SK-N-SH (cell line): ENCODE data around the gene LAMTOR4. TPM values are rescaled to one million over a fixed set of nuclear protein-coding genes. Genes with fewer than 3 reads are reported as not detected.
A peak's percentile ranks its signal among the peaks of the same experiment; 100 is the strongest.

Experiments
- CTCF ChIA-PET: fragments of 300-600, 350-600 bp; formaldehyde crosslinking; extraction: SDS; loops from one replicate; lab custom pipeline; 2021; lab: Yijun Ruan, JAX
- POLR2A ChIA-PET: fragments of 350-600 bp; sonication (Branson Sonifier 250); formaldehyde crosslinking; extraction: SDS; loops from one replicate; lab custom pipeline; 2020; ENCODE audit warnings: antibody characterized with exemption, inconsistent platforms; lab: Yijun Ruan, JAX
- DNase-seq: peaks from one replicate; pipeline ENCODE4 v3.0.0; 2012
- H2AFZ ChIP-seq: fragments of 200-600 bp; sonication (generic); 2 replicates; pipeline ENCODE4 v1.8.1; 2016; ENCODE audit warnings: antibody characterized with exemption, mild to moderate bottlenecking, low read depth
- H3F3A ChIP-seq: fragments of 200-600 bp; sonication (generic); replicated peaks from 2 replicates; pipeline ENCODE3; 2016; ENCODE audit warnings: antibody characterized with exemption, mild to moderate bottlenecking; ENCODE audit not compliant: insufficient read depth
- H3K27ac ChIP-seq, 2 experiments: fragments of 200-500 bp in 1 of 2; fragments of 200-600 bp in 1 of 2; sonication (Bioruptor generic) in 1 of 2; sonication (generic), shearing (Covaris generic) in 1 of 2; 2 replicates each; pipeline versions ENCODE4 v1.5.1 to v1.6.1; 2014 to 2016; ENCODE audit warnings: low read depth in 2 of 2, inconsistent platforms in 1 of 2, low read length in 1 of 2, mild to moderate bottlenecking in 1 of 2, mixed read lengths in 1 of 2
- H3K27me3 ChIP-seq: fragments of 200-600 bp; sonication (generic), shearing (Covaris generic); 2 replicates; pipeline ENCODE4 v1.6.1; 2016; ENCODE audit warnings: mixed run types; ENCODE audit not compliant: insufficient read depth
- H3K36me3 ChIP-seq, 2 experiments: fragments of 200-500 bp in 1 of 2; fragments of 200-600 bp in 1 of 2; sonication (Bioruptor generic) in 1 of 2; sonication (generic) in 1 of 2; replicated peaks in 1 of 2; 2 replicates each; pipeline versions ENCODE3 to v1.5.1; 2014 to 2016; ENCODE audit warnings: low read length in 1 of 2, mild to moderate bottlenecking in 1 of 2; ENCODE audit not compliant: insufficient read depth in 2 of 2, control insufficient read depth in 1 of 2
- H3K4me1 ChIP-seq, 2 experiments: fragments of 200-500 bp in 1 of 2; fragments of 200-600 bp in 1 of 2; sonication (Bioruptor generic) in 1 of 2; sonication (generic), shearing (Covaris generic) in 1 of 2; 2 replicates each; pipeline versions ENCODE4 v1.5.1 to v1.6.1; 2014 to 2016; ENCODE audit warnings: low read depth in 1 of 2, low read length in 1 of 2, mixed run types in 1 of 2; ENCODE audit not compliant: insufficient read depth in 2 of 2, control insufficient read depth in 1 of 2
- H3K4me2 ChIP-seq: fragments of 200-600 bp; sonication (generic), shearing (Covaris generic); 2 replicates; pipeline ENCODE4 v1.6.1; 2017; ENCODE audit warnings: mixed run types
- H3K4me3 ChIP-seq, 2 experiments: fragments of 200-500 bp in 1 of 2; fragments of 200-600 bp in 1 of 2; sonication (Bioruptor generic) in 1 of 2; sonication (generic), shearing (Covaris generic) in 1 of 2; 2 replicates each; pipeline versions ENCODE4 v1.5.1 to v1.8.1; 2014 to 2016; ENCODE audit warnings: low read depth in 2 of 2, inconsistent platforms in 1 of 2, low read length in 1 of 2, mild to moderate bottlenecking in 1 of 2, mixed read lengths in 1 of 2, moderate library complexity in 1 of 2
- H3K79me2 ChIP-seq: fragments of 200-600 bp; sonication (generic); 2 replicates; pipeline ENCODE4 v1.8.1; 2017; ENCODE audit warnings: mild to moderate bottlenecking; ENCODE audit not compliant: insufficient read depth
- H3K9ac ChIP-seq: fragments of 200-600 bp; sonication (generic); 2 replicates; pipeline ENCODE4 v1.6.1; 2017; ENCODE audit warnings: mixed run types
- H3K9me2 ChIP-seq: fragments of 200-600 bp; sonication (generic); 2 replicates; pipeline ENCODE4 v1.6.1; 2017; ENCODE audit warnings: mixed run types
- H3K9me3 ChIP-seq: fragments of 200-600 bp; sonication (generic); 2 replicates; pipeline ENCODE4 v1.6.1; 2017; ENCODE audit warnings: mixed run types, mild to moderate bottlenecking, moderate library complexity
- H4K20me1 ChIP-seq: fragments of 200-600 bp; sonication (generic); 2 replicates; pipeline ENCODE4 v1.6.1; 2017; ENCODE audit warnings: mild to moderate bottlenecking, mixed run types; ENCODE audit not compliant: insufficient read depth
- CHD2 ChIP-seq: fragments of 150-350 bp; IDR thresholded peaks from 2 replicates; pipeline ENCODE4 v1.6.1; 2018; ENCODE audit warnings: low read length; ENCODE audit not compliant: partially characterized antibody
- EP300 ChIP-seq, 2 experiments: IDR thresholded peaks; 2 replicates each; pipeline versions ENCODE4 v1.4.0 to v1.6.1; 2012; ENCODE audit warnings: borderline replicate concordance in 1 of 2, low read depth in 1 of 2, low read length in 1 of 2
- EZH2phosphoT487 ChIP-seq: fragments of 200-600 bp; sonication (generic); IDR thresholded peaks from 2 replicates; pipeline ENCODE4 v1.6.1; 2017; ENCODE audit warnings: low read depth, mixed run types, mild to moderate bottlenecking, antibody characterized with exemption, moderate library complexity, borderline replicate concordance
- FOSL2 ChIP-seq: IDR thresholded peaks from 2 replicates; pipeline ENCODE4 v1.4.0; 2012; ENCODE audit warnings: low read depth, mild to moderate bottlenecking, moderate library complexity, borderline replicate concordance
- FOXM1 ChIP-seq: IDR thresholded peaks from 2 replicates; pipeline ENCODE4 v1.4.0; 2012; ENCODE audit warnings: low read depth, mild to moderate bottlenecking
- JUND ChIP-seq: IDR thresholded peaks from 2 replicates; pipeline ENCODE4 v1.4.0; 2012
- MXI1 ChIP-seq: IDR thresholded peaks from 2 replicates; pipeline ENCODE4 v1.6.1; 2012; ENCODE audit warnings: mild to moderate bottlenecking, low read depth, low read length, improper control_type of control experiment
- NFIC ChIP-seq: IDR thresholded peaks from 2 replicates; pipeline ENCODE4 v1.4.0; 2012; ENCODE audit warnings: borderline replicate concordance
- NRF1 ChIP-seq: IDR thresholded peaks from 2 replicates; pipeline ENCODE4 v1.6.1; 2012; ENCODE audit warnings: low read depth, mild to moderate bottlenecking, low read length
- POLR2AphosphoS5 ChIP-seq: IDR thresholded peaks from 2 replicates; pipeline ENCODE4 v1.6.1; 2012; ENCODE audit warnings: low read depth, low read length
- RCOR1 ChIP-seq: fragments of 150-350 bp; IDR thresholded peaks from 2 replicates; pipeline ENCODE4 v1.6.1; 2017; ENCODE audit warnings: antibody characterized with exemption, low read length
- REST ChIP-seq: IDR thresholded peaks from 2 replicates; pipeline ENCODE4 v1.6.1; 2012; ENCODE audit warnings: mild to moderate bottlenecking, low read depth, low read length, moderate library complexity
- RFX5 ChIP-seq: IDR thresholded peaks from 2 replicates; pipeline ENCODE4 v1.6.1; 2012; ENCODE audit warnings: mild to moderate bottlenecking, improper control_type of control experiment, low read length
- RXRA ChIP-seq: IDR thresholded peaks from 2 replicates; pipeline ENCODE4 v1.4.0; 2012; ENCODE audit warnings: low read depth, mild to moderate bottlenecking, borderline replicate concordance
- TAF1 ChIP-seq: IDR thresholded peaks from 2 replicates; pipeline ENCODE4 v1.6.1; 2012; ENCODE audit warnings: low read depth, mild to moderate bottlenecking, low read length, moderate library complexity, borderline replicate concordance
- TCF12 ChIP-seq: IDR thresholded peaks from 2 replicates; pipeline ENCODE4 v1.4.0; 2012
- TEAD4 ChIP-seq: IDR thresholded peaks from 2 replicates; pipeline ENCODE4 v1.4.0; 2012; ENCODE audit warnings: mild to moderate bottlenecking, borderline replicate concordance; ENCODE audit not compliant: insufficient read depth
- USF1 ChIP-seq: IDR thresholded peaks from 2 replicates; pipeline ENCODE4 v1.4.0; 2012; ENCODE audit warnings: low read depth, borderline replicate concordance
- USF2 ChIP-seq: fragments of 150-350 bp; IDR thresholded peaks from 2 replicates; pipeline ENCODE4 v1.6.1; 2017; ENCODE audit warnings: antibody characterized with exemption, low read length, low read depth, borderline replicate concordance
- YY1 ChIP-seq: IDR thresholded peaks from 2 replicates; pipeline ENCODE4 v1.4.0; 2012; ENCODE audit warnings: low read depth, mild to moderate bottlenecking
- WGBS: methylation state at CpG from one replicate; pipeline ENCODE4 v1.1.6; 2017; ENCODE audit warnings: low lambda C conversion rate; 5-methylcytosine and 5-hydroxymethylcytosine counted together
- polyA plus RNA-seq, 3 experiments: library from polyadenylated mRNA; depleted of rRNA; stranded (reverse); fragments of >200 nt; gene quantifications; 2 replicates each; pipeline ENCODE4 v1.2.3, GENCODE V29; 2012
- TF ChIP-seq, protein P1 (sequence below): IDR thresholded peaks from 2 replicates; pipeline ENCODE4 v1.4.0; 2012; ENCODE audit warnings: low read depth, borderline replicate concordance
- TF ChIP-seq, protein P2 (sequence below): IDR thresholded peaks from 2 replicates; pipeline ENCODE4; 2012

LAMTOR4 gene
- polyA plus RNA-seq, 1 of the 3 experiments (the other 2 are of a cell fraction), result 630 TPM

DNA sequence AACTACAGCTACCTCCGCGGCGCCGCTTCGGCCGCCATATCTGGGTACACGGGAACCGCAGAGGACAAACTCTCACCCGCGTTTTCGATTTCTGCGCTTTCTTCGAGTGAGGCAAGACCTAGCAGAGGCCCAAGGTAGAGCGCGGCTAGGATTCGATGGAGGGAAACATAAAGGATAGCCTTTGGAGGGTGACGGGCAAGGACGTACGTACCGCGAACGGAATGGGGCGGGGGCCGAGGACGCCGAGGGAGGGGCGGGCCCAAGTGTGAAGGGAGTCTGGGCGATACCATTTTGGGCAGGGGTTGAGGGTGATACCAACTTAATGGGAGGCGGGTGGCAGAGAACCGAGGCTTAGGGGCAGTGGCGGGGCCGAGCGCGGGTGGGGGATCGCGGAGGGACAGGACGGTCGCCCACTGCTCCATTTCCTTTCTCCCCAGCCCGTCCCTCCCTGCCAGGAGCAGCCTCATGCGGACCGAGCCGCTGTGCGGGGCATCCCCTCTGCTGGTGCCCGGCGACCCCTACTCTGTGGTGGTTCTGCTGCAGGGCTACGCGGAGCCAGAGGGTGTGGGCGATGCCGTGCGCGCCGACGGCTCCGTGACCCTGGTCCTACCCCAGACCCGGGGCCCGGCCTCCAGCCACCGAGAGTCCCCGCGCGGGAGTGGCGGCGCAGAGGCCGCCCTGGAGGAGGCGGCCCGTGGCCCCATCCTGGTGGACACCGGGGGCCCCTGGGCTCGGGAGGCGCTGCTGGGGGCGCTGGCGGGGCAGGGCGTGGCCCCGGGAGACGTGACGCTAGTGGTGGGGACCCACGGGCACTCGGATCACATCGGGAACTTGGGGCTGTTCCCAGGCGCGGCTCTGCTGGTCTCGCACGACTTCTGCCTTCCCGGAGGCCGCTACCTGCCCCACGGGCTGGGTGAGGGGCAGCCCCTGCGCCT lies 21.5 kb upstream of the LAMTOR4 start, which contains the start of gene MBLAC1:
MBLAC1 (plus strand) TSS at position 37 of the 935 bp plus-strand sequence; CDS start at position 466, 429 bp downstream.
- Histone ChIP-seq H4K20me1 (no peaks in the 10 kb centered on the region), H3K9me3 (no peaks in the 10 kb centered on the region), H2AFZ (peak within 1 kb of the TSS; percentile 84), H3K9me2 (no peaks in the 10 kb centered on the region), H3K27me3 (no peaks in the 10 kb centered on the region), H3K36me3 (peaks cover 13 to 22% of the 10 kb centered on the region in 2 experiments), H3K79me2 (peaks cover 37% of the 10 kb centered on the region), H3K4me2 (peak within 1 kb of the TSS; percentile 90), H3K27ac (peak within 1 kb of the TSS; percentile 96 to 97), H3K4me3 (peak within 1 kb of the TSS; percentile 65 to 84), H3K4me1 (peaks cover 6 to 20% of the 10 kb centered on the region in 2 experiments; a peak in 2 of 4 replicates), H3F3A (peaks cover 49% of the 10 kb centered on the region), H3K9ac (peak within 1 kb of the TSS; percentile 88)
- POLR2A ChIA-PET, result interaction anchor here (1.0 to 5.3 kb wide), 4 partner anchors 22 to 26 kb away, joined by 3 to 70 read pairs (median 12); partner anchors contain the start of genes AP4M1, LAMTOR4 and MCM7
- 1% methylated on average over 38 of the region's 85 CpGs for WGBS
- DNase-seq, result peak; percentile 99
- CTCF ChIA-PET, result interaction anchor here (0.9 to 13.6 kb wide), 7 partner anchors 12 to 149 kb away, joined by 3 to 262 read pairs (median 4); partner anchors contain the start of genes AP4M1, MCM7 and PVRIG
- no peak; the same call in 1 of the 2 replicates for TF ChIP-seq JUND
- TF ChIP-seq EZH2phosphoT487, result no peak
- TF ChIP-seq FOSL2, result no peak
- no peak for TF ChIP-seq FOXM1
- TF ChIP-seq RXRA, result no peak
- peak; percentile 91 for TF ChIP-seq CHD2
- TF ChIP-seq NRF1, result no peak
- 0 out of 2 replicates have a peak, but pooled peaks have one; percentile 48 for TF ChIP-seq REST
- TF ChIP-seq NFIC, result no peak
- no peak for TF ChIP-seq RFX5
- peak; percentile 50; the same call in 1 of the 2 replicates for TF ChIP-seq TCF12
- no peak for TF ChIP-seq TEAD4
- TF ChIP-seq MXI1, result peak; percentile 74
- no peak for TF ChIP-seq USF1
- TF ChIP-seq RCOR1, result no peak
- peak; percentile 86 for TF ChIP-seq TAF1
- TF ChIP-seq, protein P1, sequence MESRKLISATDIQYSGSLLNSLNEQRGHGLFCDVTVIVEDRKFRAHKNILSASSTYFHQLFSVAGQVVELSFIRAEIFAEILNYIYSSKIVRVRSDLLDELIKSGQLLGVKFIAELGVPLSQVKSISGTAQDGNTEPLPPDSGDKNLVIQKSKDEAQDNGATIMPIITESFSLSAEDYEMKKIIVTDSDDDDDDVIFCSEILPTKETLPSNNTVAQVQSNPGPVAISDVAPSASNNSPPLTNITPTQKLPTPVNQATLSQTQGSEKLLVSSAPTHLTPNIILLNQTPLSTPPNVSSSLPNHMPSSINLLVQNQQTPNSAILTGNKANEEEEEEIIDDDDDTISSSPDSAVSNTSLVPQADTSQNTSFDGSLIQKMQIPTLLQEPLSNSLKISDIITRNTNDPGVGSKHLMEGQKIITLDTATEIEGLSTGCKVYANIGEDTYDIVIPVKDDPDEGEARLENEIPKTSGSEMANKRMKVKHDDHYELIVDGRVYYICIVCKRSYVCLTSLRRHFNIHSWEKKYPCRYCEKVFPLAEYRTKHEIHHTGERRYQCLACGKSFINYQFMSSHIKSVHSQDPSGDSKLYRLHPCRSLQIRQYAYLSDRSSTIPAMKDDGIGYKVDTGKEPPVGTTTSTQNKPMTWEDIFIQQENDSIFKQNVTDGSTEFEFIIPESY, result no peak; the same call in 1 of the 2 replicates
- TF ChIP-seq EP300 (IDR thresholded peaks at IDR 0.05; ENCODE audit: borderline replicate concordance in 1 of 2, low read depth in 1 of 2, low read length in 1 of 2), result peak in 1 of 2 experiments; percentile 51; a peak in 1 of 4 replicates
- no peak for TF ChIP-seq USF2
- peak; percentile 98 for TF ChIP-seq POLR2AphosphoS5
- TF ChIP-seq YY1, result peak; percentile 93
- TF ChIP-seq, protein P2, sequence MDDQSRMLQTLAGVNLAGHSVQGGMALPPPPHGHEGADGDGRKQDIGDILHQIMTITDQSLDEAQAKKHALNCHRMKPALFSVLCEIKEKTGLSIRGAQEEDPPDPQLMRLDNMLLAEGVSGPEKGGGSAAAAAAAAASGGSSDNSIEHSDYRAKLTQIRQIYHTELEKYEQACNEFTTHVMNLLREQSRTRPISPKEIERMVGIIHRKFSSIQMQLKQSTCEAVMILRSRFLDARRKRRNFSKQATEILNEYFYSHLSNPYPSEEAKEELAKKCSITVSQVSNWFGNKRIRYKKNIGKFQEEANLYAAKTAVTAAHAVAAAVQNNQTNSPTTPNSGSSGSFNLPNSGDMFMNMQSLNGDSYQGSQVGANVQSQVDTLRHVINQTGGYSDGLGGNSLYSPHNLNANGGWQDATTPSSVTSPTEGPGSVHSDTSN, result peak; percentile 58; the same call in 1 of the 2 replicates
